Hematopoietic multipotent progenitor cell treated with erythropoietin and hydrocortisone succinate and interleukin-3 and kit ligand, for 17 days (in vitro differentiated cells): Measurements from ENCODE around the gene DNAJB6.
A peak's percentile ranks its signal among the peaks of the same experiment; 100 is the strongest.

Source experiments
- DNase-seq: peaks from one replicate; pipeline ENCODE4 v3.0.0-alpha.2; 2015; ENCODE audit warnings: low spot score

The DNAJB6 gene

DNA sequence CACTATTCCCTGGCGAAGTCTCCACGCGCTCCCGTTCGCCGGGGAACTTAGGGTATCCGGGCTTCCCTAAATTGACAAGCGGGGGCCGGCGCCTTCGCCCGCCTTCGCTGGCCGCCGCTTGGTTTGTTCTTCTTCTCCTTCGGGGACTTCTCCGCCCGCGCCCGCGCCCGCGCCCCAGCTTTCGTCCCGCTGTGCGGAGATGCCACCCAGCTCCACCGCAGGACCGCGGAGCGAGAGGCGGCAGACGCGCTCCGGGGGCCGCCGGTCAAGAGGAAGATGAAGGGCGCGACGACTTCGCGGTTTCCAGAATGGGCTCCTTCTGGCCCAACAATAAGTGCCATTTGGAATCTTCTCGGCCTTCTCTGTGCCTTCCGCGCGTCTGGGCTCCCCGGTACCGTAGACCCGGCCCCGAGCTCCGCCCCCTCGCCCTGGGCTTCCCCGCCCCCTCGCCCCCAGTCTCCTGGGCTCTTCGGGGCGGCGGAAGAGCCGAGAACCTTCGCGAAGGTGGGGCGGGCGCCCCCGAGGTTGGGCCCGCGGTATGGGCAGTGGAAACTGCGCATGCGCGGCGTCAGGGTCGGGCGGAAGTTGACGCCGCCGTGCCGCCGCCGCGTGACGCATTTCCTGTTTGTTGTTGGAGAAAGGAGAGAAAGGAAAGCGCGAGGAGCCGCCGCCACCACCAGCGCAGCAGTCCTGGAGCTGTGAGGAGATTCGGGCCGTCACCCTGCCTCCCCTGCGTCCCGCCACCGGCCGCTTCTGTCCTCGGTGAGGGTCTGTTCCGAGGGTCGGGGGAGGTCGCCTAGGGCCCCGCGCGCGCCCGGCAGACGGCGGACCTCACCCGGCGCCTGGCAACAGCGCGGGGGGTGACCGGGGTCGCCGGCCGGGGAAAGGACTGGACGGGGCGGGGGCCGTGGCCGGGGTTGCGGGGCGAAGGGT is at the start of gene DNAJB6:
Gene DNAJB6, plus strand, starts transcription at position 622 of the 933 bp plus-strand sequence. CDS start 21,569 bp downstream, outside the sequence.
- peak; percentile 98 for DNase-seq

DNA sequence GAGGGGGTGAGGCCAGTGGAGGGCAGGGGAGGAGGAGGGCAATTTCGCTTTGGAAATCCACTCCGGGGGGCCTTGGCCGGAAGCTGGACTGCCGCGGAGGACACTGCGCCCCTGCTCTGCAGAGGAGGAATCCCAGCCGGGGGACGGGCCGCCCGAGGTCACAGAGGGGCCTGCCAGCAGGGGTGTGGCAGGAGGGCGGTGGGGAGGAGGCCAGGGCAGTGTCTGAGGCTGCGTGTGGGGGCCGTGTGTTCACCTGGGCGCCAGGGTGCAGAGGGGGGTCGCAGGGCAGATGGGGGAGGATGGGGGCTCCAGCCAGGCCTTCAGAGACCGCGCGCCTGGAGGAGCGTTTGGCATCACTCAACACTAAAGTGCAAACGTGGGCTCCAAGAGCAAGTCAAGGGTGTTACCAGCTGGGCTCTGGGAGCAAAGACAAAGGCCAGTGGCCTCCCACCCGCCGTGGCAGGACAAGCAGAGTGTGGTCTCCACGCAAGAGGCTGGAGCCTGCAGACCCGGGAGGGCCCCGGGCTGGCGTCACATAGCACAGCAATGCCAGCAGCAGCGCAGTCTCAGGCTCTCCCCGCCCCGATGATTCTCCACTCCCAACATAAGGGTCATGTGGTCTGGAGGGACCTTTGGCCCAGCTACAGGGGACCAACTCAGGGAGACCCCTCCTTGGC is 45.3 kb upstream of the DNAJB6 start:
- no peak for DNase-seq

DNA sequence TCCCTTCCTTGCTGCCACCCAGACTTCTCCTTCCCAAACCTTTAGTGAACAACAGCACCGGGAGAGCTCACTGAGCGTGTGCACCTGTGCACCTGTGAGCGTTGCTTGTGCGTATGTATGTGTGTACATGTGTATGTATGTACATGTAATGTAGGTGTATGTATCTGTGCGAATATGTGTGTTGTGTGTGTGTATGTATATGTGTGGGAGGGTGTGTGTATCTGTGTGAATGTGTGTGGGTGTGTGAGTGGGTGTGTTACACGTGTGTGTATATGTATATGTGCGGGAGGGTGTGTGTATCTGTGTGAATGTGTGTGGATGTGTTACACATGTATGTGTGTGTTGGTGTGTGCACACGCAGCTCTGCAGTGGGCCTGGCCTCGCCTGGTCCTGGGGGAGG is 44.5 kb upstream of the DNAJB6 start:
- DNase-seq = no peak

DNA sequence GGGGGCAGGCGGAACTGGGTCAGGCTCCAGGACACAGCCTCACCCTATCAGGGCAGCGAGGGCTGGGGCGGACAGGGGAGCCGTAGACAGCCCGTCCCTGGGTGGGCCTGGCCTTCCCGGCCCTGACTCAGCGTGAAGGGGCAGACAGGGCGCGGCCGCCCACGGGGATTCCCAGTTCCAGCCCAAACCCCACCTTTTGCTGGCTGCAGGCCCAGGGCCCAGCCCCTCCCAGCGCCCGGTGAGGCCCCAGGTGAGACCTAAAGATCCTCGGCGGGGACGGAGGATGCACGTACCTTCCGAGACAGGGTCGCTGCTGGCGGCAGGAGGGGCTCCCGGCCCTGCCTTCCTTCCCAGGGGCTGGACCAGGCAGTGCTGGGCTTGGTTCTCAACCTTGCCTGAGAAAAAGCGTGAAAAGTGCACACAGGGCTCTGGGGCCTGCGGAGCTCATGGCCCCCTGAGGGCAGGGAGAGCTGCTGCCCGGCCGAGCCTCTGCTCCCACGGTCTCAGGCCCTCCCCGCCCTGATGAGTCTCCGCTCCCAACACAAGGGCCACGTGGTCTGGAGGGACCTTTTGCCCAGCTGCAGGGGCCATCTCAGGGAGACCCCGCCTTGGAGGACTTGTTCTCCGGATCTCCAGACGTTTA is 43.9 kb upstream of the DNAJB6 start:
- no peak for DNase-seq

DNA sequence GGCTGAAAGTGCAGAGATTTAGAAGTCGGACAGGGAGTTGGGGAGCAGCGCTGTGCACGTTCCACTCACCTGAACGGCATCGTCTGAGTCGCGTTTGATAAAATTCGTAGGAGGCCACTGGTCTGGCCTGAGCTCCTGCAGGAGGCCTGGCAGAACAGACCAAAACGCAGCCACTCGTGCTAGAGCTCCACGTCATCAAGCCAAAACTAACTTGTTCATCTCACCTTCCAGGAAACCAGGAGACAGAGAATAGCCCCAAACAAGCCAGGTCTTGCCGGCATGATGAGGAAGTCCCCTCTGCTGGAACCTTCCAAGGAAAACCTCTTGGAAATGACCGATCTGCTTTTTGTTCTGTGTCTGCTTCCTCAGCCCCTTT is 43.4 kb upstream of the DNAJB6 start:
- no peak for DNase-seq

DNA sequence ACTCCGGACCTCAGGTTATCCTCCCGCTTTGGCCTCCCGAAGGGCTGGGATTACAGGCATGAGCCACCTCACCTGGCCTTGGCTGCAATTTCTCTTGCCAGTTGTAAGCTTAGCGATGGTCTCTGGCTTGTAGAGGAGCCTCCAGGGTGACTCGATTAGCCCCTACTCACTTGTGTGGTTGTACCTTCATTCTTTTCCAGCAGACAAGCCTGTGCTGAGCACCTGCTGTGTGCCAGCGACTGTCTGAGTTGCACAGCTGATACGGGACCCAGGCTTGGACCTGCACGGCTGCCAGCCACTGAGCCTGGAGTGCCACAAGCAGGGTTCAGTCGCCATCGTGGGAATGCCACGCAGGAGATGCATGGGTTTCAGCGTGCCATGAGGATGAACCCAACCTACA is 42.0 kb upstream of the DNAJB6 start:
- no peak for DNase-seq

DNA sequence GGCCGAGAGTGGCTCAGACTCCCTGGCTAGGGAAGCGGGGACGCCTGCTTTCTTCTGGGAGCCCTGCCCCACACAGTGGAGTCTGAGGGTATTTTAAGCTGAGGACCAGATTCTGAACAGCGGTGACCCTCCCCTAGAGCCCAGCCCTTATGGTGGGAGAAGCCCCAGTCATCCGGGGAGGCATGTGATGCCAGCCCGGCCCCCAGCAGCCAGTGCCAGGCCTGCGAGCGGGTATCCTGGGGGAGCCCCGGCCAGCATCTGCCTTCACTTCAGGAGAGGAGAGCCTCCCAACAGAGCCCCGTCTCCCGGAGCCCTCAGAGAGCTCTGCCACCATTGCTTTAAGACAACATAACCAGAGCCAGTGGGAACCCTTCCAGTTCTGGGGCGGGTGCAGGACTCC is 41.5 kb upstream of the DNAJB6 start:
- no peak for DNase-seq

DNA sequence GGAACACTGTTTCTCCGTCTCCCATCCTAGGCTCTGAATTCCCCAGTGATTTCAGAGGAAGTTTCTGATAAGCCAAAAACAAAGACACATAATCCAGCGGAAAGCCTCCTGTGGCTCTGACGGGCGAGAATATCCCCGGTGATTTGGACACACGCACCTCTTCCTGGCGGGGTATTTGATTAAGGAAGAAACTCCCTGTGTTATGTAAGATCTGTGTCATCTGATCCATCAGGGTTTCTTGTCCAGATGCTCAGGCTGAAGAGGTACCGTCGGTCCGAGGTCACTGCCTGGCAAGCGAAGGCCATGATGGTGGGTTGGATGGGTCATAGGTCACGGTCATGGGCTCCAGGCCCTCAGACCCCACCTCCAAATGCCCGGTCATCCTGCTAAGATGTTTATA is 39.6 kb upstream of the DNAJB6 start:
- no peak for DNase-seq

DNA sequence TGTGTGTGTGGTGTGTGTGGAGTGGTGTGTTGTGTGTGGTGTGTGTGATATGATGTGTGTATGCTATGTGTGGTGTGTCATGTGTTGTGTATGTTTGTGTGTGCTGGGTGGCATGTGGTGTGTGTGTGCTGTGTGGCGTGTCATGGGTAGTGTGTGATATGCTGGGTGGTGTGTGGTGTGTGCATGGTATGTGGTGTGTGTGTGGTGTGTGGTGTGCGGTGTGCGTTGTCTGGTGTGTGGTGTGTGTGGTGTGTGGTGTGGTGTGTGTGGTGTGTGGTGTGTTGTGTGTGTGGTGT is 37.5 kb upstream of the DNAJB6 start:
- DNase-seq = no peak

DNA sequence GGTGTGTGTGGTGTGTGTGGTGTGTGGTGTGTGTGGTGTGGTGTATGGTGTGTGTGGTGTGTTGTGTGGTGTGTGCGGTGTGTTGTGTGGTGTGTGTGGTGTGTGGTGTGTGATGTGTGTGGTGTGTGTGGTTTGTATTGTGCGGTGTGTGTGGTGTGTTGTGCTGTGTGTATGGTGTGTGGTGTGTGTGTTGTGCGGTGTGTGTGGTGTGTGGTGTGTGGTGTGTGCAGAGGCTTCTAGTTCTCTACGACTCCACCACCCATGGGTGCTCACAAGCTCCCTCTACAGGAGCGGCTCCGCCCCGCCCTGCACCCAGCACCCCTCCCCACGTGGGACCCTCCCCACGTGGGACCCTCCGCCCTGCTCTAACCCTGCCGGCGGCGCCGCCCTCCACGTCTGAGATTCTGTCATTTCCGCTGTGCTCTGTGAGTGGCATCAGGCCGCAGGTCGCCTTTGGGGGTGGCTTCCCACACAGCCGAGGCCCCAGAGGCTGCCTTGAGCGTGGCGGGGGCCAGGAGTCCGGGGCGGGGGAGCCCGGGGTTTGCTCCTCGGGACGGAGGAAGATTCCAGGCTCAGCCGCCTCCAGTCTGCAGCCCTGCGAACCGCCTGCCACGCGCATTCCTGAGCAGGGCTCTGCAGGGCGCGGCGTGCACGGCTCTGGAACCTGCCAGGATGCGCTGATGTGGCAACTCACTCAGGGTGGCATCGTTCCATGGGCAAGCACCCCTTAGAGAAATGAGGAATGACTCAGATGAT is 37.0 kb upstream of the DNAJB6 start:
- DNase-seq = no peak

DNA sequence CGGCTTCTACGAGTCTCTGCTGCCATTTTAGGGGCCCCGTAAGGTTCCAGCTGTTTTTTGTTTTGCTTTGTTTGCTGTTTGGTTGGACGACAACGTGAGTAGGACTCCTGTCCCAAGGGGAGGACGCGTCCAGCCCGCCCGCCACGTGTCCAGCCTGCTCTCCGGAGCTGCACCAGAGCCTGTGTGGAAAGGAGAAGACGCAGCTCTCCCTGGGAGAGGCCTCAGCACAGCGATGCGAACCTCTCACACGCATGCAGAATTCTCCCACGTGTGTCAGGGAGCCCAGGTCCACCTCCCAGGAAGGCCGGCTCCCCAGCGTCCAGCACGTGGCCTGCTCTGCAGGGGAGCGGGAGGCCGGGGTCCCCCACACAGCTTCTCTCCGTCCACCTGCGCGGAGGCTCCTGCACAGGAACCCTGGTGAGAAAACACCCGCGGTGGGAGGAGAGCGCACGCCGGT is 36.4 kb upstream of the DNAJB6 start:
- no peak for DNase-seq

DNA sequence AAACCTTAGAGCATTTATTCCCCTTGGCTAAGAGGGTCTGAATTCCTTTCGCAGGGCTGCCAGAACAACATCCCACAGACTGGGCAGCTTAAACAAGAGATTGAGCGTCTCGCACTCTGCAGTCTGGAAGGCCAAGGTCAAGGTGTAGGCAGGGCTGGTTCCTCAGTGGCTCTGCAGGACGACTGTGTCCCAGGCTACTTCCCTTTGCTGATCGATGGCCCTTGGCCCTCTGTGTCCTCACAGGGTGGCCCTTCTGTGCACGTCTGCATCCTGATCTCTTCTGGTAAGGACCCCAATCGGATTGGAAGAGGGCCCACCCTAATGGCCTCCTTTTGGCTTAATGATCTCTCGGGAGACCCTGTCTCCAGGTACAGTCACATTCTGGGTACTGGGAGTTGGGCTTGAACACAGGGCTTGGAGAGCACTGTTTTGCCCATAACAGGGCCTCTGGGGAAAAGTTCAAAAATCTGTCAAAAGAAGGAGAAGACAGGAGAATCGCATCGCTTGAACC is 35.1 kb upstream of the DNAJB6 start:
- DNase-seq = no peak

DNA sequence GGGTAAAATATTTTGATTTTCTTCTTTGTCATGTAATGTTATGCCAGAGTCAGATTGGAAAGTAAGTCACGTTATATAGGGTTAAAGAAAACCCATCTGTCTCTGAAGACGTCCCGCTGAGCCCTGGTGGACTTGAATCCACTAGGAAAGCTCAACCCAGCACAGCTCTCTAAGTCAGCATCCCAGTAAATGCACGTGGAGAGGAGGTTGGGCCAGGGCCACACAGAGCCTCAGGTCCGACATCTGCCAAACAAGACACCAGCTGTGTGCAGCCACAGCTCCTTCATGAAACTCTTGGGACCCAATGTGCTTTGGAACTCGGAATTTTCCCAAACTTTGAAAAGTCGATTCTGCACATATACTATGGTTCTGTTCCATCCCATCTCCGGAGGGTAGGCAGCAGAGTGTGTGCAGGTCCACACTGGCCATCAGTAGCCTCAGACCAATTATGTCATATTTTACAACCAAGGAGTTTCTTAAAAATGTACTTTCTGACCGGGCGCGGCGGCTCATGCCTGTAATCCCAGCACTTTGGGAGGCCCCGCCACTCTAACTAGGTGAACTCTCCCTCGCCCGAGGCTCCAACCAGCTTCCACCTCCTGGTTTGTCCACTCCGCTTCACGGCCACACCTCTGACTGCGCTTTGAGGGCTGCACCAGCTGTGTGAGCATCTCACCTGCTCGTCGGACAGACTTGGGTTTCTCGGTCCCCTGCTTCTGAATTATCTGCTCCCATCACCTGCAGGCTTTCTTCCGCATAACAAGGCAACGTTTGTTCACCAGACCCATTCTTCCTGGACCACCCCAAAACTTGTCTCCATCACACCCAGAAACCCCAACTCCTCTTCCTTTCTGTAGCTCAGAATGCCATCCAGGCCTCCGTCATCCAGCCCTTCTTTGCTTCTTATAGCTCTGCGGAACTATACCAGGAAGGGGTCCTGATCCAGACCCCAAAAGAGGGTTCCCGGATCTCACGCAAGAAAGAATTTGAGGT is 29.7 kb upstream of the DNAJB6 start:
- no peak for DNase-seq

DNA sequence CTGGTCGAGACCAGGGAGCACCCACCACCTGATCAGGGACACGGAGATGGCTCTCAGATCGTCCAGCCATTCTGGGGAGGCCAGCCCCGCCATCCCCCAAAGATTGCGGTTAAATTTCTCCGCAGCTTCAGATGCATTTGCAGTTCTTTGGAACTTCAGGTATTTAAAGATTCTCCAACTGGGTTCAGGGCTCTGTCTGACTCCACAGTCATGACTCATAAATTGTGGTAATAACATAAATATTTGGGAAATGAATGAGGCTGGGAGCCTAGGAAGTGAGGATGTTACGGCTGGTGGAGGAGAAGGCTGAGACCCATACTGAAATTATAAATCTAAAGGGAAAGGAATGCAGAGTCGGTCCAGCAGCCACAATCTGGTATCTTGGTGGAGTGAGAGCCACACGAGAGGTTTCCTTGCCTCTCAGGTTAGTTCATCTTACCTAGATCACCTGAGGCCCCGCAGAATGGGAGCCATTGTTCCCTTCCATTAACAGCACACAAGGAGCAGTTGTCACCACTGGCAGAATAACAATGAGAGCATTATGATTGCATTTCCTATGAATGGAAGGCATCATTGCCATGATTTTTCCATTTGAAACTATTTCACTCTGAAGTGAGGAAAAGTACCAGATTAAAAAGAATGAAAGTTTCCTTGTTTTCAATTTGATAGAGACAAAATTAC is 26.7 kb upstream of the DNAJB6 start:
- DNase-seq = no peak

DNA sequence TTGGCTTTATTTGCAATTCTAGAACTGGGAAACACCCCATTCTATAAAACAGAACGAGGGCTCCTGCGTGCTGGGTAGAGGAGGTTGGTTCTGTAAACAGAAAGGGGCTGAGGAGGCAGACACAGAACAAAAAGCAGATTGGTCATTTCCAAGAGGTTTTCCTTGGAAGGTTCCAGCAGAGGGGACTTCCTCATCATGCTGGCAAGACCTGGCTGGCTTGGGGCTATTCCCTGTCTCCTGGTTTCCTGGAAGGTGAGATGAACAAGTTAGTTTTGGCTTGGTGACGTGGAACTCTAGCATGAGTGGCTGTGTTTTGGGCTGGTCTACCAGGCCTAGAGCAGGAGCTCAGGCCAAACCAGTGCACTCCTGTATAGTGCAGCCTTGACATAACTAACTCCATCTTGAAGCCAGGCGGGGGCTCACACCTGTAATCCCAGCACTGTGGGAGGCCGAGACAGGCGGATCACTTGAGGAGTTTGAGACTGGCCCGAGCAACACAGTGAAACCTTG is 26.1 kb upstream of the DNAJB6 start:
- no peak for DNase-seq

DNA sequence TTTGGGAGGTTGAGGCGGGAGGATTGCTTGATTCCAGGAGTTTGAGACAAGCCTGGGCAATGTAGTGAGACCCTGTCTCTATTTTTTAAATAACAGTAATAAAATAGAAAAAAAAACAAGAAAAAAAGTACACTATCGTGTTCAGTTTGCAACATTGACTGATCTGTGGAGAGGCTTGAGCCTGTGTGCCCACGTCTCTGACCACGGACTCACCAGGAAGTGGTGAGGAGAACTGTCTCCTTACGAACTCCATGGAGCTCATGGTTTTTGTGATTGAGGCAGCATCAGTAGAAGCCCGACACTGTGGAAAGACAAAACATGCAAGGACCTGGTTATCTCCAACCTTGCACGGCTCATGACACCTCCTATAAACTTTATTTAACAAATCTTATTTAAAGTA is 23.9 kb upstream of the DNAJB6 start:
- DNase-seq = no peak

DNA sequence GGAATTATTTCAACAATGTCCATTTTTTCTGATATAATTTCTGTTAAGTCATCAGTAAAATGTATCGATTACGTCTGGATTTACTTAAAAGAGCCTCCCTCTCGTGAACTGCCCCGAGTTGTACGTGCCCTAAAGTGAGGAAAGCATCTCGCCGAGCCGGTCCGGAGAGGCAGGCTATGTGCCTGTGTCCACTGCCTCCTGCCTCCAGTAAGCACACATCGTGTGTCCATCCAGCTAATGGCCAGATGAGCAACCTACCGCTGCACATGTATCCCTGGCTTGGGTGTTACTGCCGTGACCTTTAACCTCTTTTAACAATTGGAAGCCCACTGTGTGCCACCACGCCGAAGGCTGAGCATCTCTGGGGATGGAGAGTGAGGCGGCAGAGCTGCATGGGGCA is 23.2 kb upstream of the DNAJB6 start:
- DNase-seq = no peak

DNA sequence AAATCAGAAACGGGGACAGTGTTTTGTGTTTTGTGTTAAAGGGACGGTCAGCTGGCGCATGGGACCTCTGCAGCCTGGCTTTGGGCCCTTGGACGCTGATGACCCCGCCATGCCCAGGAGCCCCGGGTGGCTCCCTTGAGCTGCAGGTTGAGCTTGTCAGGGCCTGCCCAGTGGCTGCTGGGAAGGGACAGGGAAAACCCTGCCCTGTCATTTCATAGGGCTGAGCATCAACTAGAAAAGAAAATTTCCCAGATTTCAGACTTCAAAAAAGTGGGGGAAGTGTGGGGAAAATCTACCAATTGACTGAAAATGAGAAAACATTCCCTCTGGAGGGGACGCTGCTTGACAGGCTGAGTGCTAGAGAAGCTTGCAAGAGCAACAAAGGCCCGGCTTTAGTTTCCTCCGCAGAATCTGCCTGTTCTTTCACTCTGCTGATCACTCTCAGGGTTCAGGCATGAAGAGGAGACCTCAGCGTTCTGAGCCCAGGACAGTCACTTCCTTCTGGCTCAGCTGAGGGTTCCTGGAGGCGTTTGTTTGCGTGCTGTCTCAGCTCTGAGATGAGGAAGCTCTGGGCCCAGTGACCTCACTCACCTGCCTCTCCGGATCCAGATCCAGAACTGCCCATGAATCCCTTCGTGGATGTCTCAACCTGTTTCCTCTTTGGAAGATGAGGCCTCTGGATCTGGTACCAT is 18.6 kb upstream of the DNAJB6 start:
- no peak for DNase-seq

DNA sequence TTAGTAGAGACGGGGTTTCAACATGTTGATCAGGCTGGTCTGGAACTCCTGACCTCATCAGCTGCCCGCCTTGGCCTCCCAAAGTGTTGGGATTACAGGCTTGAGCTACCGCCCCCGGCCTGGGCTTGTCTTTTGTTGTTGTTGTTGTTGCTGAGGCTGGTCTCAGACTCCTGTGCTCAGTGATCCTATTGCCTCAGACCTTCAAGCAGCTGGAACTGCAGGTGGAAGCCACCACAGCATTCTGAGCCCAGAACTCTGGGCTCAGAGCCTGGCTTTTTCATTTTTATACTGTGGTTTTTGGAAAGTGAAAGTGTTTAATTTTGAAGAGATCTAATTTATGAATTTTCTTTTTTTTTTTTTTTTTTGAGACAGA is 16.2 kb upstream of the DNAJB6 start:
- no peak for DNase-seq

DNA sequence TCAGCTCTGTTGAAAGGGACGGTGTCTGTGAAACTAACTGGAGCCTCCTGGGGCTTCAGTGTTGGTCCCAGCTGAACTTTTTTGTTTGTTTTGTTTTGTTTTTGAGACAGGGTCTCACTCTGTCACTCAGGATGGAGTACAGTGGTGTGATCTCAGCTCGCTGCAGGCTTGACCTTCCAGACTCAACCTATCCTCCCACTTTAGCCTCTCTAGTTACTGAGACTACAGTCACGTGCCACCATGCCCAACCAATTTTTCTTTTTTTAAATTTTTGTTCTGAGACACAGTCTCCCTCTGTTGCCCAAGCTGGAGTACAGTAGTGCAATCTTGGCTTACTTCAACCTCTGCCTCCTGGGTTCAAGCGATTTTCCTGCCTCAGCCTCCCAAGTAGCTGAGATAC is 13.4 kb upstream of the DNAJB6 start:
- no peak for DNase-seq
